ENCODE measurements around the gene SP140.
"Not testable (repeated sequence)": the region's sequence is repeated elsewhere in the genome, so short reads cannot be mapped to it uniquely, and the experiment has no call there.

Gene SP140

DNA sequence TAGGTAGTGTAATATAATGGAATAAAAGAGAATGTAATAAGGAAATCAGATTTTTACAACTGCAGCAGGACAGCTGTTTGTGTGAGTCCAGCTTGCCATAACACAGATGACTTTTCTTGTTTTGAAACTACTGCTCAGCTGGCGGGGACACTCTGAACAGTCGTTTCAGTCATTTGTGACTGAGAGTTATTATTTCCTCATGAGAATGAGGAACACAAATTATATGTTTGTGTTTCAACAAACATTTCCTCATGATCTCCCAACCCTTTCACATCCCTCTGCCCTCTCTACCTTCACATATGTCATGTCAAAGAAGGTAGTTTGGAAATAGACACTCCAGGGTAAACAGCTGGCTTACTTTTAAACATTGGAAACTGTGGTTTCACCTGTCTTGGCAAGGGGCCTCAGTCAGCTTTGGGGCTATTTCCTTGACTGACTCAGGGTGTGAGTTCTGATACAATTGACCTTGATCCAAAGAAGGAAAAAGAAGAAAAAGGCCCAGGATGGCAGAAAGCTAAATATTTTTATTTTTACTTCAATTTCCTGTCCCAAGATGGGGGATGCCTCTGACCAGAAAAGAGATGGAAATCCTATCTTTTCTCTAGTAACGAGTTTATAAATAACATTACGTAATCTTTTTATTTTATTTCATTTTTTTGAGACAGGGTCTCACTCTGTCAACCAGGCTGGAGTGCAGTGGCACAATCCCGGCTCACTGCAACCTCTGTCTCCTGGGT lies 102.0 kb downstream of the SP140 start:
- no peak for DNase-seq

DNA sequence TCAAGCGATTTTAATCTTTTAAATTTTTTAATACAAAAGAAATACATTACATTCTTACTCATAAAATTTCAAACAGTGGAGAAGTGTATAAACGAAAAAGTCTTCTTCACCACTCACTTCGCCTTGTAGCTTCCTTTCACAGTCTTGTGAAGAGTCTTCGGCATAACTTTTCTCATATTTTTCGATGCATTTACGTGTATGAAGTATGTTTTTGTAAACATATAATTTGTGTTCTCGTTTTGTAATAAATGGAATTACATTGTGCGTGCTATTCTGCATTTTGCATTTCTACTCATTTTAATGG lies 102.6 kb downstream of the SP140 start:
- no peak for DNase-seq

DNA sequence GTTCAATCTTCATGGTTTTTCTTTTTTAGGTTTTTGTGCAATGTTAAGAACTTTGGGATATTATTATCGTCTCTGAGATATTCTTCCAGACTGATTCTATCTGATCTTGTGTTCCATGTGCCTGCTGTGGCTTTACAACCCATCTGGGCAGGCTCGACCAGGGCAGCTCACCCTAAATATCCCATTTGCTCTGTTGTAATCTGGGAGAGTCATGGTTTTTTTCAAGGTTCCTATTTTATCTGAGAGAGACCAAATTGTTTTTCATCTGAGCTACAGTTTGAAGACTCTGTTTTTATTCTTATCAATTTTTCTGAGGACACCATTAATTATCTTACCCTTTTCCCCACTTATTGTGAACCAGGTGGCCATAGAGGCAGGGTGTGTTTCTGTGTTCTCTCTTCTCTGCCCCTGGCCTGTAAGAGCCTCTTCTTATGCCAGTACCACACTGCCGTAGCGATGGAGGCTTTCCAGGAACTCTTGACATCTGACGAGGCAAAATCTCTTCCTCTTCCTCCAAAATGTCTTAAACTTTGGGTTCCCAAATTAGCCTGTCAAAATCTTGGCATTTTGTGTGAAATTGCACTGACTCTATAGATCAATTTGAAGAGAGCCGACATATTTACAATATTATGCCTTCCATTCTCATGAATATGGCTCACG lies 104.5 kb downstream of the SP140 start:
- no peak for DNase-seq

DNA sequence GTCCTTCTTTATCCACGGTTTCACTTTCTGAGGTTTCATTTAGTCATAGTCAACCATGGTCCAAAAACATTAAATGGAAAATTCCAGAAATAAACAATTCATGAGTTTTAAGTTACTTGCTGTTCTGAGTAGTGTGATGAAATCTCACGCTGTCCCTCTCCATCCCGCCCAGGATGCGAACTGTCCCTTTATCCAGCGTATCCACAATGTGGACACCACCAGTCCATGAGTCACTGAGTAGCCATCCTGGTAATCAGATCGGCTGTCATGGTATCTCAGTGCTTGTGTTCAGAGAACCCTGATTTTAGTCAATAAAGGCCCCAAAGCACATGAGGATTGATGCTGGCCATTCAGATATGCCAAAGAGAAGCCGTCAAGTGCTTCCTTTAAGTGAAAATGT lies 105.2 kb downstream of the SP140 start:
- DNase-seq: no peak

DNA sequence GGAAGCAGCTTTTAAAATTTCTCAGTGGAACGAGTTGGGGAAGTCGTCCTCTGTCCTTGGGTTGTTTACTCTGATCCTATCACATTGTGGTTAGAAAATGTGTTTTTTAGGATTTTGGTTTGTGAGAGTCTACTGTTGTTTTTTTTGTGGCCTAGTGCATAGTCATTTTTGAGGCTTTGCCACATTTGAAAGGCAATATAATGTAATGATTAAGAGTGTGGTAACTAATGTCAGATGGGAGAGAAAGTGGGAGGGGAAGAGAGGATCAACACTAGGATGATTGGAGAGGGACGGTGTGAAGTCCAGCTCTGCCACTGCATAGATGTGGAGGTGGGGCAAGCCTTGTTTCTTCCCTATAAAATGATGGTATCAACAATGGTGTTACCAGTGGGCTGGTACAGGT lies 109.9 kb downstream of the SP140 start:
- DNase-seq: no peak

DNA sequence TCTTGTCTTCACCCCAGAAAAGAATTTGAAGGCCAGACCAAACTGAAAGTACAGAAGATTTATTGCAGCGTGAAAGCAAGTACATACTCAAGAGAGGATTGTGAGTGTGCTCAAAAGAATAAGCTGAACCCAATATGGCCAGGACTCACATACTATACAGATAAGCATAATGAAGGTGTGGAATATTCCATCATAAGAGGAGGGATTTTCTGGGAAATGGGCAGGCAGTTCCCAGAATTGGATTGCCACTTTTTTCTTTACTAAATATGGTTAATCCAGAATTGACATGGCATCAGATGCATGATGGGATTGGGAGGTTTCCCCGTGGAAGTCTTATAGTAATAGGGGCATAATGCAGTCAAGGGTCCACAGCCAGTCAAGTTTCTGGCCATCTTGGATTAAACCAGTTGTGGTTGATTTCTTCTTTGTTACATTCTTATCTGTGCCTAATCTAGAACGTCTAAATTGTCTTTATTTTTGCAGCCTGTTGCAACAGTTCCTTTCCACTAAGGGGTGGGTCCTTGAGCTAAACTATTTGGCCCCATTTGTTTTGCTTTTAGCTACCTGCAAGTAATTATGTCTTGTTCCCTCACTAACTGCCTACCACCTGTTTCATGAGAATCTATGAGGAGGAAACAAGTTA lies 110.4 kb downstream of the SP140 start:
- peak in 1 of 2 donors; percentile 49 for DNase-seq

DNA sequence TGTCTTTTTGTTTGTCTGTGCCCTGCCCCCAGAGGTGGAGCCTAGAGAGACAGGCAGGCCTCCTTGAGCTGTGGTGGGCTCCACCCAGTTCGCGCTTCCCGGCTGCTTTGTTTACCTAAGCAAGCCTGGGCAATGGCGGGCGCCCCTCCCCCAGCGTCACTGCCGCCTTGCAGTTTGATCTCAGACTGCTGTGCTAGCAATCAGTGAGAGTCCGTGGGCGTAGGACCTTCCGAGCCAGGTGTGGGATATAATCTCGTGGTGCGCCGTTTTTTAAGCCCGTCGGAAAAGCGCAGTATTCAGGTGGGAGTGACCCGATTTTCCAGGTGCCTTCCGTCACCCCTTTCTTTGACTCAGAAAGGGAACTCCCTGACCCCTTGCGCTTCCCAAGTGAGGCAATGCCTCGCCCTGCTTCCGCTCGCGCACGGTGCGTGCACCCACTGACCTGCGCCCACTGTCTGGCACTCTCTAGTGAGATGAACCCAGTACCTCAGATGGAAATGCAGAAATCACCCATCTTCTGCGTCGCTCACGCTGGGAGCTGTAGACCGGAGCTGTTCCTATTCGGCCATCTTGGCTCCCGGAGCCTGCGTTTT lies 116.5 kb downstream of the SP140 start:
- DNase-seq: not testable (repeated sequence)

DNA sequence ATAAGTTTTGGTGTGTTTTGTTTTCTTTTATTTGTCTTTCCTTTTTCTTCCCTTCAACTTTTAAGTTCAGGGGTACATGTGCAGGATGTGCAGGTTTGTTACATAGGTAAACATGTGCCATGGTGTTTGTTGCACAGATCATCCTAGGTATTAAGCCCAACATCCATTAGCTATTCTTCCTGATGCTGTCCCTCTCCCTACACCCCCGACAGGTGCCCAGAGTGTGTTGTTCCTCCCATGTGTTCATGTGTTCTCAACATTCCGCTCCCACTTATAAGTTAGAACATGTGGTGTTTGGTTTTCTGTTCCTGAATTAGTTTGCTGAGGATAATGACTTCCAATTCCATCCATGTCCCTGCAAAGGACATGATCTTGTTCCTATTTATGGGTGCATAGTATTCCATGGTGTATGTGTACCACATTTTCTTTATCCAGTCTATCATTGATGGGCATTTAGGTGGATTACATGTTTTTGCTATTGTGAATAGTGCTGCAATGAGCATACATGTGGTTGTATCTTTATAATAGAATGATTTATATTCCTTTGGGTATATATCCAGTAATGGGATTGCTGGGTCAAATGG lies 117.6 kb downstream of the SP140 start:
- not testable (repeated sequence) for DNase-seq

DNA sequence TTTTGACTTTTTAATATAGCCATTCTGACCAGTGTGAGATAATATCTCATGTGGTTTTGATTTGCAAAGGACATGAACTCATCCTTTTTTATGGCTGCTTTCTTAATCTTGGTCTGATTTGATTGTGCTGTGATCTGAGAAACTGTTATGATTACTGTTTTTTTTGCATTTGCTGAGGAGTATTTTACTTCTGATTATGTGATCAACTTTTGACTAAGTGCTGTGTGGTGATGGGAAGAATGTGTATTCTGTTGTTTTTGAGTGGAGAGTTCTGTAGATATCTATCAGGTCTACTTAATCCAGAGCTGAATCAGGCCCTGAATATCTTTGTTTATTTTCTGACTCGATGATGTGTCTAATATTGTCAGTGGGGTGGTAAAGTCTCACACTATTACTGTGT lies 118.2 kb downstream of the SP140 start:
- no peak for DNase-seq

DNA sequence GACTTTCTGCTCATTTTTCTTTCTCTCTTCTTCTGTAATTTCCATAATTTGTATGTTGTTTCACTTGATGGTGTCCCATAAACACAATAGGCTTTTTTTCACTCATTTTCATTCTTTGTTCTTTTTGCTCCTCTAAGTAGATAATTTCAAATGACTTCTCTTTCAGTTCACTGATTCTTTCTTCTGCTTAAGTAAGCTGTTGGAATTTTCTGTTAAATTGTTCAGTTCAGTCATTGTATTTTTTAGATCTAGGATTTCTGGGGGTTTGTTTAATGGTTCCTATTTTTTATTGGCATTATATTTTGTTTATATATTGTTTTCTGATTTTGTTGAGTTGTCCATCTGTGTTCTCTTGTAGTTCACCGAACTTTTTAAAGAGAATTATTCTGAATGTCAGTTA lies 120.9 kb downstream of the SP140 start:
- no peak for DNase-seq

DNA sequence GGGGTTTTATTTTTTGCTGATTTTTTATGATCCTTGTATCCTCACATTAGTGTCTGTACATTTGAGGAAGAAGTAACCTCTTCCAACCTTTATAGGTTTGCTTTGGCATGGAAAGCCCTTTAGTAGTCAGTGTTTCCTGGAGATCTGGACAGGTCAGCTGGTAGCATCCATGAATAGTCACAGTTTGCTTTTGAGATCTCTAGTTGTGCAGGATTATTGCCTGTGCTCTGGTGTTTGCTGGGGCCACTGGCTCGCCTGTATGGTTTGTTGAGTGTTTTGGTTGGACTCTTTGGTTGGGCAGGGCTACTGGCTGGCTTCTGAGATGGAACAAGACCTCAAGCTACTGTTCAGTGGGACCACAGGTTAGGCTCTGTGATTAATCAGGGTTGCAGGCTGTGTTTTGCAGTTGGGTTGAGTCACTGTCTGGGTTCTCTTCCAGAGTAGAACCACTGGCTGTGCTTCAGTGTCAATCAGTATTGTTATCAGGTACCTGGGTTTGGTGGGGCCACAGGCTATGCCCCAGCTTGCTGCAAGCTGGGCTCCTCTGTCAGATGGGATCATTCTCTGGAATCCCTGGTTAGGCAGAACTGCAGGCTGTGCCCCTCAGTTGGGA lies 121.5 kb downstream of the SP140 start:
- no peak for DNase-seq

DNA sequence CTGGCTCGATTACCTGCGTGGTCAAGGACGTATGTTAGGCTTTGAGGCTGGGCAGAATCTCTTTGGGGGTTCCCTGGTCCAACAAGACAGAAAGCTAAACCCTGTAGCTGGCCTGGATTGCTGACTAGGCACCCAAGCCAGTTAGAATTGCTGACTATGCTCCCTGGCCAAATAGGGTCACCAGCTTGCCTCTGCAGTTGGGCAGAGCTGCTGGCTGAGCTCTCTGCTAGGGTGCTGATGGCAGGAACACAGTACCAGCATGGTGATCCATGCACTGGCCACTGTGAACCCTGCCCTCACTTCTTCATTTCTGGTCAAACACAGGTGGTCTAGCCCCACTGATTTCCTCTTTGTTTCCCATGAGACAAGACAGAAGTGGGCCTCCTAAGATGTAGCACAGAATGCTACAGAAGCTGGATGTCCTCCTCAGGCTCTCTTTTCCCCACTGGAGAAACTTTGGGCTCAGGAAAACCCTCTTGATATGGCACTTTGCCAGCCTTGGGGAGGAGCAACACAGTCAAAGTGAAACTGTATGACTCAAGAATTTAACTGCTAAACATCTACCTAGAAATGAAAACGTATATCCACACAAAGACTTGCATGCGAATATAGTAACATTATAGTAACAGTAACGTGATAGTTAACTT lies 122.2 kb downstream of the SP140 start:
- peak in 1 of 2 donors; percentile 40 for DNase-seq

DNA sequence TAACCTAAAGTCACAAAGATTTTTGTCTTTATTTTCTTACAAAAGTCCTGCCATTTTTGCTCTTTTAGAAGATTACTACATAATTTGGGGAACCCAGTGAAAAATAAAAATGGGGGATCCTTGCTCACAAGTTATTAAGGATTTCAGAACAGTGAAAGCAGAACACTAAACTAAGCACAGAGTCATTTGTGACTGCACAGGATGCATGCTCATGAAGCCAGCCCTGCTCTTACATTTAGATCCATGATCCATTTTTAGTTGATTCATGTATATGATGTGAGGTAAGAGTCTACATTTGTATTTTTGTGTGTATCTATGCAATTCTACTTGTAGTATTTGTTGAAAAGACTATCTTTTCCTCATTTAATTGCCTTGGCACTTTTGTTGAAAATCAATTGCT lies 123.3 kb downstream of the SP140 start:
- DNase-seq: no peak

DNA sequence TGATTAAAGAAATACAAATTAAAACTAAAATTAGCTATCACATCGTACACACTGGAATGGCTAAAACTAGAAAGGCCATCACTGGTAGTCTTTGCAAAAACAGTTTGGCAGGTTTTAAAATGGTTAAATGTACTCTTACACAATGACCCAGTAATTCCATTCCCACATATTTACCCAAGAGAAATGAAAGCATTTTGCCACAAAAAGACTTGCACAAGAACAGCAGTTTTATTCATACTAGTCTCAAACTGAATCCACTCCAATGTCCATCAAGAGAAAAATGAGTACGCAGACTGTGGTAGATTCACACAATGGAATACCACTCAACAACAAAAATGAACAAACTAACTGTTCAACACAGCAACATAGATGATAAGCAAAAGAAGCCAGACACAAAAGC lies 130.5 kb downstream of the SP140 start:
- no peak for DNase-seq

DNA sequence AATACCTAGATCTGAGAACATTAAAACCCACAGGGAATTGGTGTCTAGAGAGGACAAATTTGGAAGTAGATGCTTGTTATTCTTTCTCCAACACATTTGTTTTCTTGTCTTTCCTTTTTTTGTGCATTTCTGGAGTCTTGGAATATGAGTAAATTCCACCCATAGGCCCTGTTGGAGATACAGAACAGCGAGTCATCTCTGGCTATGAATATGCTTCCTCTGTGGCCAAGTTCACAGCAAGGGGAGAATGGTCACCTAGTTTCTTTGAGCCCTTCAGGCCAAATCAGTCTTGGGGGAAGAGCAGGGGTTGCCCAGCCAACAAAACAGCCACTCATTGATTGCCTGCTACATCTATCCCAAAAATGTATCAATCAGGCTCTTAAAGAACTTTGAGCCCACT lies 132.8 kb downstream of the SP140 start:
- DNase-seq: no peak

DNA sequence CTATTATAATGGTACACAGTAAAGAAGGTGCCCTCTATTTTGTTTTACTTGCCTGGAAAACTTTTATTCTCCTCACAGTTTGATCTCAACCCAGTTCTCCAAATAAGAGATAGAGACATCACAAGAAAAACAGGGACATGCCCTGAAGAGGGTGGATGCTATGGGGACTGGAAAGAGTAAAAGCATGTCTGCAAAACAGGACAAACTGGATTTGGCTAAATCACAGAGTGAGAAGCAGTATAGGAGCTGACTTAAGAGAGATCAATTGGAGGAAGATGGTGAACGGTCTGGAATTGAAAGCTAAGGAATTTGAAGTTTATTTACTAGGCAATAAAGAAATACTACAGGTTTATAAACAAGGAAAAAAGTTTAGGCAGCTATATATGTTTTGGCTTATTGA lies 134.5 kb downstream of the SP140 start:
- DNase-seq: no peak

DNA sequence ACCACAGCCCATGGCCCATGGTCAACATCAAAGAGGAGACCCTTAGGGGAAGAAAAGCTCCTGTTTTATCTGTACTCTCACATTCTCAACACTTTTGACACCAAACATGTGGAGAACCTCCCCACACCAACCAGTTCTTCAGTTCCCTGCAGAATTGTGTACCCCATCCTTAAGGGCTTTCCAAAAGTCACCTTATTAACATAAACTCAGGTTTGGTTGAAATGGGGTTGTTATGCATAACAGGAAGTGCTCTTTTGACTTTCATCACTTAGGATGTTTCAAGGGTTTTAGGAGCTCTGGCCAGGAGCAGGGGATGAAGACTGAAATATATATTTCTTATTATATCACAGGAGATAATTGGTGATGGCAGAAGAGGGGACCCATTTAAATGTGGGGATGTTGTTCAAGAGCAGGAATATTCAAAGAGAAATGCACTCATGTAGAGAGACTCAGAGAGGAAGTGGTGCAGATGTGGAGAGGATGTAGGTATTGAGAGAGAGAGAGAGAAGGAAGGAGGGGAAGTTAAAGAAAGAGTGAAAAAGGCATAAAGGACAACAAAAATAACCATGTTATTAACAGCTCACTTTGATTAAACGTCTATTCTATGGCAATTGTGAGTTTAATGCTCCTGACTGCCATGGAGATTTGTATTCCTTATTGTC lies 136.6 kb downstream of the SP140 start:
- DNase-seq: no peak
